ENCODE measurements around the gene CFAP45. TPM values are rescaled to one million over a fixed set of nuclear protein-coding genes. Genes with fewer than 3 reads are reported as not detected.

The CFAP45 gene
- total and polyA plus RNA-seq, 5 experiments from 2014 or later, result 0.33 to 1.5 (median 1.3) TPM; not detected in 2

DNA sequence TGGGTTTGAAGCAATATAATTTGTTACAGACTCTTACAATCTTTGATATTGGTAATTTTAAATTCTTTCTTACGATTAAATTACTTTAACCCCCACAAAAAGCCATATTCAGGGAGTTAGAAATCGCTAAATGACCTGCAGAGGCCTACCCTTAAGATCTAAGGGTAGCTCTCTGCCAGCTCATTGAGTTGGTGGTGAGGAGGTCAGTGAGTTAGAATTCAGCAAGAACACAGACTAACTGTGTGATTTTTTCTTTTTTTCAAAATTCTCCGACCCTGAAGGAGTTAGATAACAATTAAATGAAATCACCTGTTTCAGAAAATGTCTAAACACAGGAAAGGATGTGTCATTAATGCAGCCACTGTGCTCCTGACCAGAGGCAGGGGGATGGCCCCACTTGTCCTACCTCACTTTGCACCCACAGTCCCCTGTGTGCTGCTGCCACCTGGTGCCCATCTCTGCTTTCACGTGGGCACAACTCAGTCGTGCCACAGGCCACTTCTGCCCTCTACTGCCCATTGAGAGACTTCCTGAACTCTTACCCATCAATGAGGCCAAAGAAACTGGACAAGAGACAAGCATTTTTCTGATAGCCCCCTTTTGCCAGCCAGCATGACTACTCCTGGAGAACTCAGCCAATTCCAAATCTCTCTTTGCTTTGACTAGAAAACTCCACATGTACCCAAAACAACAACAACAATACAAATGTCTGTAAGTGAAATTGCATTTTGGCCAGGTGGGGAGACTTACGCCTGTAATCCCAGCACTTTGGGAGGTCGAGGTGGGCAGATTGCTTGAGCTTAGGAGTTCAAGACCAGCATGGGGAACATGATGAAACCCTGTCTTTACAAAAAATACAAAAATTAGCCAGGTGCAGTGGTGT lies 8.4 kb downstream of the CFAP45 start:
- H3K4me1 Mint-ChIP-seq, result peaks cover 0 to 24% (median 16%) of the 10 kb centered on the region in 4 donors
- ATAC-seq, result peak; percentile 98 to 99
- peak; percentile 58 to 88 (median 74) for DNase-seq
- H3K9me3 Mint-ChIP-seq, result no peaks in the 10 kb centered on the region
- H3K36me3 Mint-ChIP-seq, result no peaks in the 10 kb centered on the region
- POLR2A ChIA-PET, result interaction anchor here (0.6 to 3.1 kb wide), 4 partner anchors 18 to 92 kb away, joined by 3 to 18 read pairs (median 4); partner anchors contain the start of gene TAGLN2
- peak overlapping the region in 5 of 10 donors; percentile 7 to 76 (median 50) for H3K27ac Mint-ChIP-seq
- no peaks in the 10 kb centered on the region for H3K27me3 Mint-ChIP-seq
- no peak overlapping the region for H3K4me3 Mint-ChIP-seq

DNA sequence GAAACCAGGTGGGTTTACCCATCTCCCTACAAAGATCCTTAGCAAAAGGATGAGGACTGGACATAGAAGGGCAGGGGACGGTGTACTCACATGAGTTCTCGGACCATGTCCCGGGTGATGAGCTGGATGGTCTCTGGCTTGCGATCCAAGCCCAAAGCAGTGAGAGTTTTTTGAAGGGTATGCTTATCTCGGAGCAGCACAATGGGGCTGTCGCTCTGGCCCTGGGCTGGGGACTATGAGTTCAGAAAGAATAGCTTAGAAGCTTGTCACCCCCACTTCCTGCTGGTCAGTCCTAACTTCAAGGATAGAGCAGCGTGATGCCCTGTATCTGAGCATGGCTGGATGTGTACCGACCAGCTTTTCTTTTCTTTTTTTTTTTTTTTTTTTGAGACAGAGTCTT lies 9.6 kb downstream of the CFAP45 start:
- H3K9me3 Mint-ChIP-seq, result no peaks in the 10 kb centered on the region
- H3K4me1 Mint-ChIP-seq, result peaks cover 0 to 18% (median 15%) of the 10 kb centered on the region in 4 donors
- no peak for ATAC-seq
- no peaks in the 10 kb centered on the region for H3K27me3 Mint-ChIP-seq
- H3K4me3 Mint-ChIP-seq, result peak overlapping the region in 1 of 10 donors; percentile 57
- H3K27ac Mint-ChIP-seq, result peak overlapping the region in 2 of 10 donors; percentile 5 to 17
- POLR2A ChIA-PET, result interaction anchor here (0.6 to 1.2 kb wide), 3 partner anchors 10 to 85 kb away, joined by 3 to 6 read pairs (median 4); no protein-coding TSS in a partner anchor
- no peaks in the 10 kb centered on the region for H3K36me3 Mint-ChIP-seq
- DNase-seq, result no peak

DNA sequence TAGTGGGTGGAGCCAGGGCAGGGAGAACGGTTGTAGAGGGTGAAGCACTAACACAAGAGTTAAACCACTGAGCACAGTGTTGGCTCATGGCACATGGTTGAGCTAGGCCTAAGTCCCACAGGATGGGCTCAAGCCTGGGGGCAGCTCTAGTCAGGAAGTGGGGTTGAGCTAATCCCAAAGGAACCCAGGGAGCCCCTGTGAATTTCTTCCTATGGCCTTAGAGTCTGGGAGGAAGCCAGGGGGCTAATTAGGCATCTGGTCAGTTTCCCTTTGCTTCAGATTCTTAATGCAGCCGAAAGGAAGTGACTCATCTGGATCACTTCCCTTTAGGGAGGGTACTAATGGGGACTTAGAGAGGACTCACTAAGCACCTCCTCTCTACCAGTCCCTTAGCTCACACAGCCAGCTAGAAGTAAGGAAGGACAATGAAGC lies 10.1 kb downstream of the CFAP45 start:
- Mint-ChIP-seq H3K27ac (peak overlapping the region in 3 of 10 donors; percentile 5 to 83 (median 17)), H3K36me3 (no peaks in the 10 kb centered on the region), H3K4me1 (peaks cover 0 to 18% (median 15%) of the 10 kb centered on the region in 4 donors), H3K9me3 (no peaks in the 10 kb centered on the region), H3K4me3 (peak overlapping the region in 1 of 10 donors; percentile 57), H3K27me3 (no peaks in the 10 kb centered on the region)
- ATAC-seq (no peak), DNase-seq (no peak)
- POLR2A ChIA-PET, result interaction anchor here (0.8 to 1.2 kb wide), 2 partner anchors 11 to 35 kb away, joined by 4 to 6 read pairs; partner anchors contain the start of gene TAGLN2

DNA sequence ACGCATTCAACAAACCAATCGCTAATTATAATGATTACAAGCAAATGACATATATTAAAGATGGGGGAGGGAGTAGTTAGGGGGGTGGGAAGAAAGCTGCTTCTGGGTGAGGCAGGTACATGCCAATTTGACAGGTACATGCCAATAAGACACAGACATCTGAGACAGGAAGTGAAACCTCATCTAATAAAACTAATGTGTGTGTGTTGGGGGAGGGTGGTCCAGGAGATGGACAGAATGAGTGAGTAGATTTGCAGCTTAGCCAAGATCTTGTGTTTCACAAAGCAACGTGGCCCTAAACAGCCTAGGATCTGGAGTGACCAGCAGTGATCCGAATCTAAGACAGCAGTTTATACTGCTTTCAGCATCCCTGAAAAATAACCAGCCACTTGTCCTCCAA lies 10.8 kb downstream of the CFAP45 start:
- no peaks in the 10 kb centered on the region for H3K9me3 Mint-ChIP-seq

DNA sequence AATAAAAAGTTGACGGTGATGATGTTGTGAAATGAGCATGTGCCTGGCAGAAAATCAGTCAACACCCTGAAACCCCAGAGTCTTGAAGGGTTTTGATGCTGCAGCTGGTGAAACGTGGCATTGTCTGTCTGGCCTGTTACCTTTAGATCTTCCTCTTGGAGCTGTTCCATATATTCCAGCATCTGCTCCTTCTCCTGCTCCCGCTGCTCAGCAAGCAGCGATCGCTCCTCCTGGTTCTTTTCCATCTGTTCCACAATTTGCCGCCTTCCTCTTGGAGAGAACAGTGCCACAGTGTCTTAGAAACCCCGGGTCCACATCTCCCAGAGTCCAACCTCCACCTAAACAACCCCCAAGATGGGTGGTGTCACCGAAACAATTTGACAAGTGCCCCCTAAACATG lies 15.7 kb downstream of the CFAP45 start:
- peaks cover 0 to 3% (median 3%) of the 10 kb centered on the region in 4 donors for H3K4me1 Mint-ChIP-seq
- H3K36me3 Mint-ChIP-seq, result no peaks in the 10 kb centered on the region
- no peaks in the 10 kb centered on the region for H3K27me3 Mint-ChIP-seq
- H3K4me3 Mint-ChIP-seq, result no peak overlapping the region
- no peak overlapping the region for H3K27ac Mint-ChIP-seq
- DNase-seq, result no peak
- no peak for ATAC-seq
- no peaks in the 10 kb centered on the region for H3K9me3 Mint-ChIP-seq
- POLR2A ChIA-PET, result no interaction called here

More for the DNA sequence above, 10.8 kb downstream of the CFAP45 start:
- Mint-ChIP-seq H3K27me3 (no peaks in the 10 kb centered on the region), H3K36me3 (no peaks in the 10 kb centered on the region), H3K4me1 (peaks cover 0 to 18% (median 15%) of the 10 kb centered on the region in 4 donors), H3K27ac (no peak overlapping the region), H3K4me3 (no peak overlapping the region)
- POLR2A ChIA-PET, result interaction anchor here (0.8 to 1.2 kb wide), 2 partner anchors 12 to 36 kb away, joined by 4 to 6 read pairs; partner anchors contain the start of gene TAGLN2
- ATAC-seq (no peak), DNase-seq (no peak)

DNA sequence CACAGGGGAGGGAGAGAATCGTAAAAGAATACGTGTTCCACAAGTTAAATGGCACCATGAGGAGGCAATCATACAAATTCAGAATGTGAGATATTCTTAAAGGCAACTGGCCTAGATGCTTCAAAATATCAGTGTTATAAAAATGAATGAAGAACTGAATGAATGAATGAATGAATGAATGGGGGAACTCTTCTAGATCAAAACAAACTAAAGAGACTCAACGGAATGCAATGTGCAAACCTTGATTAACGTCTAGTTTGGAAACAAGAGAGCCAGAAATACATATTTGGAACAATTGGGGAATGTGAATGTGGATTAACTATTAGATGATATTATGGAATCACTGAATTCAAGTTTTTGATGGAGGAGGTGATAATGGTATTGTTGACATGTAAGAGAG lies 16.8 kb downstream of the CFAP45 start:
- Mint-ChIP-seq H3K27me3 (peaks cover 0 to 2% (median 0%) of the 10 kb centered on the region in 5 donors), H3K4me3 (no peak overlapping the region), H3K36me3 (no peaks in the 10 kb centered on the region), H3K9me3 (no peaks in the 10 kb centered on the region), H3K27ac (no peak overlapping the region), H3K4me1 (peaks cover 0 to 2% (median 0%) of the 10 kb centered on the region in 4 donors)
- ATAC-seq, result no peak
- POLR2A ChIA-PET, result no interaction called here
- DNase-seq, result no peak

DNA sequence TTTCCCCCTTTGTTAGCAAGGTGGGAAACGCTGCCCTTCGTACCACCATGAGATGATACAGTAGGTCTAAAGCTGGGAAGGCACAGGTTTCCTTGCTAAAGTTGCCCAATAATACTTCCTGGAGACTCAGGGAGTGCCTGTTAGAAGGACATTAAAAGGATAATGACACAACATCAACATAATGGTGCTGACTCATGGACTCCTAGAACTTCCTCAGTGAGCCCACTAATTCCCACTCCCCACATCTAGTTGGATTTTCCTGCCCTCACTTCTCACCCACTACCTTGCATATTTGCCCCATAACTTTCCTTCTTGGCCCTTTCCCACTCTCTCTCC lies 17.5 kb downstream of the CFAP45 start:
- DNase-seq, result no peak
- Mint-ChIP-seq H3K4me1 (peaks cover 0 to 2% (median 0%) of the 10 kb centered on the region in 4 donors), H3K9me3 (no peaks in the 10 kb centered on the region), H3K27me3 (peaks cover 0 to 2% (median 0%) of the 10 kb centered on the region in 5 donors), H3K36me3 (no peaks in the 10 kb centered on the region), H3K4me3 (no peak overlapping the region), H3K27ac (no peak overlapping the region)
- no peak for ATAC-seq
- POLR2A ChIA-PET, result no interaction called here

DNA sequence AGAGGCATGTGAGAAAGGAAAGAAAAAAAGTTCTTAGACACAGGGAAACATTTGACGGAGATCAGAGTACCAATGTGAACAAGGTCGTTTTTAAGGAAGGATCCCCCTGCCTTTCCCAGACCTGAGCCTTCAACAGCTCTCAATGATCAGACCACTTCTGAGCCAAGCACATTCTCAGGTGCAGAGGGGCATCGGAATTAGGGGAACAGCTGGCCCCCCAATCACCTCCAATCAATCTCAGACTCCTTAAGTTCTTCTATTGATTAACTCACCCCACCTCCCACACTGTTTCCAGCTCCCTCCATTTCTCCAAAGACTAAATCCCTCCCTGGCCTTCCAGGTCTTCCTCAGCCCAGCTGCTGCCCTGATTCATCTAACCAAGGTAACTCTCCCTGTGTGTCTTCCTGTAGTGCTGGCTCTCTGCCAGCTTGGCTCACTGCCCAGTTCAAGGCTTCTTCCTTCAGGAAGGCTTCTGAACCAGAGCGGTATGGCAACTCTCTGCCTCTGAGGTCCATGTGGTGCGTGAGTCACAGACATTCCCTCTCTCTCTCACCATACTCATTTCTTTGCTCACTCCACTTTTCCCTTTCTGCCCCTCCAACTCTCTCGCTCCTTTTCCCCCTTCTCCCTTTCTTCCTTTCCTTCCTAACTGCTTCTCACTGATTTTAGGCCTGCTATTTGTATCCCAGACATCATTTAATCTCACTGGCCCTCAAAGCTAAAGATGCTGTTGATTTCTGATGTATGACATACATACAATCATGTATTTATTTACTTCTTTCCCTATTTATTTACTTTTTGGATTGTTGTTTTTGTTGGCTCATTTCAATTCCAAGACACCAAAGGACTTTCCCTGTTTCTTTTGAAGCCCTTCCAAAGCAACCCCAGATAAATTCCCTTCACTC lies 18.1 kb downstream of the CFAP45 start:
- Mint-ChIP-seq H3K27me3 (peaks cover 0 to 2% (median 0%) of the 10 kb centered on the region in 5 donors), H3K4me1 (peaks cover 0 to 2% (median 0%) of the 10 kb centered on the region in 4 donors), H3K9me3 (no peaks in the 10 kb centered on the region), H3K27ac (no peak overlapping the region), H3K36me3 (no peaks in the 10 kb centered on the region), H3K4me3 (no peak overlapping the region)
- DNase-seq, result peak in 6 of 10 donors; percentile 12 to 27 (median 22)
- peak in 1 of 2 donors; percentile 42 for ATAC-seq
- POLR2A ChIA-PET, result no interaction called here

DNA sequence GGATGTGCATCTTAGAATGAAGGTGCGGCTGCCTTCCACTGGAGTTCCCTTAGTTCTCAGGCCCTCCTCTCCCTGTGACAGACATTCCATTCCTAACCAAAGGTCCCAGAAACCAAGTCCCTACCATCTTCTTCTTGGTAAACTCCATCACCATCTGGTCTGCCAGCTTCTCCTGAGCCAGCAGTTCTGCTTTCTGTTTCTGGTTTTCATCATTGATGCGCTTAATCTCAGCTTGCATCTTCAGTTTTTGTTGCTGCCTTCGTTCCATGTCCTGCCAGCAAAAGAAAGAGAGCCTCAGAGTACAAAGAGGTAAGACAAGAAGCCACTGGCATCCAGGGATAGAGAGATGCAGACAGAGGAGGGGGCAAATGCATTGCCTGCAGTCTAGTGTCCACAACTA lies 19.5 kb downstream of the CFAP45 start:
- H3K9me3 Mint-ChIP-seq, result no peaks in the 10 kb centered on the region

DNA sequence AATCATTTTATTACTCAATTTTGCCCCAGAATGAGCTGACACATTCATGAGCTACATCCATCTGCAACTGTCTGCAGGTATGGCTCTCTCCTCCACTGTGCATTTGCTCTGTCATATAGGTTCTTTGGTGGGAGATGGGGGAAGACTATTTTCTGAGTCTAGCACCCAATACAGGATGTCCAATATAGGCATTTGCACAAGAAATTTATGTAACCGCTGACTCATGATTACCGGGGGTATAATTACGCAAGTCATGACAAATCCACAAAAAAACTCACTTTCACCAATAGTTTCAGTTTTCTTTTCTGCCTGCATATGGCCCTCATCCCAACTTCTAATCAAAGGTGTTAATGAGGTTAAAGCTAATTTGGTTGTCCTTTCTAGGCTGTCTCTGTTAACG lies 20.0 kb downstream of the CFAP45 start:
- ATAC-seq, result no peak
- no peaks in the 10 kb centered on the region for H3K9me3 Mint-ChIP-seq
- no peak overlapping the region for H3K27ac Mint-ChIP-seq
- no peak for DNase-seq
- H3K4me1 Mint-ChIP-seq, result peaks cover 0 to 2% (median 0%) of the 10 kb centered on the region in 4 donors
- POLR2A ChIA-PET, result no interaction called here
- peaks cover 0 to 18% (median 6%) of the 10 kb centered on the region in 5 donors for H3K27me3 Mint-ChIP-seq
- H3K4me3 Mint-ChIP-seq, result no peak overlapping the region
- H3K36me3 Mint-ChIP-seq, result peaks cover 0 to 7% (median 0%) of the 10 kb centered on the region in 3 donors

More for the DNA sequence above, 19.5 kb downstream of the CFAP45 start:
- peaks cover 0 to 7% (median 0%) of the 10 kb centered on the region in 3 donors for H3K36me3 Mint-ChIP-seq
- H3K27me3 Mint-ChIP-seq, result peaks cover 0 to 16% (median 6%) of the 10 kb centered on the region in 5 donors
- POLR2A ChIA-PET, result no interaction called here
- no peak overlapping the region for H3K27ac Mint-ChIP-seq
- no peak for ATAC-seq
- H3K4me1 Mint-ChIP-seq, result peaks cover 0 to 2% (median 0%) of the 10 kb centered on the region in 4 donors
- no peak overlapping the region for H3K4me3 Mint-ChIP-seq
- no peak for DNase-seq

DNA sequence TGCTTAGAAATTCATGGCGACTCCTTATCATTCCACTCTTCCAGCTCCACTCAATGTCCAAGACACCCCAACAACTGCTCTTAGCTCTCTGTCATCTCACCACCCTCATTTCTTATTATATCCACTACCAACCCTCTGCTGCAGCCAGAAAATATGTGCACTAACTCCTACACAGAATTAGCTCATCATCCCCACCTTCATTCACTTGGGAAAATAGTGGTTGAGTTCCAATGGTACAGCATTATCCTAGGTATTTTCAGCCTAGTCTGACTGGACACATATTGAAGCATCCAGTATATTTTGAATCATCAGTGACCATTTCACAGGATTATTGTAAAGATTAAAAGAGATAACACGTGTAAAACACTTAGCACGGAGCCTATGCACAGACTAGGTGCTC lies 20.8 kb downstream of the CFAP45 start:
- Mint-ChIP-seq H3K27me3 (peaks cover under 1 to 25% (median 7%) of the 10 kb centered on the region in 5 donors), H3K4me3 (no peak overlapping the region), H3K36me3 (peaks cover 0 to 7% (median 0%) of the 10 kb centered on the region in 3 donors), H3K4me1 (peaks cover 0 to 2% (median 0%) of the 10 kb centered on the region in 4 donors), H3K9me3 (no peaks in the 10 kb centered on the region), H3K27ac (no peak overlapping the region)
- POLR2A ChIA-PET, result no interaction called here
- ATAC-seq (no peak), DNase-seq (no peak)

DNA sequence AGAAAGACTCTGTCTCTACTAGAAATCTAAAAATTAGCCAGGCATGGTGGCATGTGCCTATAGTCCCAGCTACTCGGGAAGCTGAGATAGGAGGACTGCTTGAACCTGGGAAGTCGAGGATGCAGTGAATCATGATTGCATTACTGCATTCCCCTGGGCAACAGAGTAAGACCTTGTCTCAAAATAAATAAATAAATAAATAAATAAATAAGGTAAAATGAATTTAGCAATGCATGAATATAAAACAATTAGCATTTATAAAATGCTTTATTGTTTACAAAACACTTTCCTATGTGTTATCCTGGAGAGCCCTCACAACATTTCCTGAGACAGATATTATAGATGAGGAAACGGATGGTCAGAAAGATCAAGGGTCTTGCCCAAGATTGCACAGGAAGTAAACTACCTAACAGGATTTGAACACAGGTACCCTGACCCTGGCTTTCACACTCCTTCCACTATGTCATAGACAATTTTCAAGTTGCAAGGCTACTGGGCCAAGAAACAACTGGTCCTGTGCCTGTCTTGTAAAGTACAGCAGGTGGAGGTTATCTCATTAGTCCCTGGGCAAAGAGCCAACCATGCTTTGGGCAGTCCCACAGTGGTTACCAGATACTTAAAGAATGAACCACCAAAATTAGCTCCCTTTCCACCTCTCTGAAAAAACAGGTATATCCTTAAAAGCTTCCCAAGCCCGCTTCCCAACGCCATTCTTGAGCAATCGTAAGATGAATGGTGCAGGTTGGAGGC lies 22.1 kb downstream of the CFAP45 start:
- H3K9me3 Mint-ChIP-seq, result no peaks in the 10 kb centered on the region
- POLR2A ChIA-PET, result no interaction called here
- H3K36me3 Mint-ChIP-seq, result peaks cover 0 to 7% (median 0%) of the 10 kb centered on the region in 3 donors
- DNase-seq (no peak), ATAC-seq (no peak)
- no peak overlapping the region for H3K27ac Mint-ChIP-seq
- H3K4me3 Mint-ChIP-seq, result no peak overlapping the region
- peaks cover 4 to 31% (median 10%) of the 10 kb centered on the region in 5 donors for H3K27me3 Mint-ChIP-seq
- peaks cover 0 to 2% (median 0%) of the 10 kb centered on the region in 4 donors for H3K4me1 Mint-ChIP-seq
